Eye (tissue), 1 donor: Measurements from ENCODE around the gene CLIC3.

Experiments used
- DNase-seq: peaks from one replicate; pipeline ENCODE4 v3.0.0-alpha.2; 2015

Gene CLIC3

DNA sequence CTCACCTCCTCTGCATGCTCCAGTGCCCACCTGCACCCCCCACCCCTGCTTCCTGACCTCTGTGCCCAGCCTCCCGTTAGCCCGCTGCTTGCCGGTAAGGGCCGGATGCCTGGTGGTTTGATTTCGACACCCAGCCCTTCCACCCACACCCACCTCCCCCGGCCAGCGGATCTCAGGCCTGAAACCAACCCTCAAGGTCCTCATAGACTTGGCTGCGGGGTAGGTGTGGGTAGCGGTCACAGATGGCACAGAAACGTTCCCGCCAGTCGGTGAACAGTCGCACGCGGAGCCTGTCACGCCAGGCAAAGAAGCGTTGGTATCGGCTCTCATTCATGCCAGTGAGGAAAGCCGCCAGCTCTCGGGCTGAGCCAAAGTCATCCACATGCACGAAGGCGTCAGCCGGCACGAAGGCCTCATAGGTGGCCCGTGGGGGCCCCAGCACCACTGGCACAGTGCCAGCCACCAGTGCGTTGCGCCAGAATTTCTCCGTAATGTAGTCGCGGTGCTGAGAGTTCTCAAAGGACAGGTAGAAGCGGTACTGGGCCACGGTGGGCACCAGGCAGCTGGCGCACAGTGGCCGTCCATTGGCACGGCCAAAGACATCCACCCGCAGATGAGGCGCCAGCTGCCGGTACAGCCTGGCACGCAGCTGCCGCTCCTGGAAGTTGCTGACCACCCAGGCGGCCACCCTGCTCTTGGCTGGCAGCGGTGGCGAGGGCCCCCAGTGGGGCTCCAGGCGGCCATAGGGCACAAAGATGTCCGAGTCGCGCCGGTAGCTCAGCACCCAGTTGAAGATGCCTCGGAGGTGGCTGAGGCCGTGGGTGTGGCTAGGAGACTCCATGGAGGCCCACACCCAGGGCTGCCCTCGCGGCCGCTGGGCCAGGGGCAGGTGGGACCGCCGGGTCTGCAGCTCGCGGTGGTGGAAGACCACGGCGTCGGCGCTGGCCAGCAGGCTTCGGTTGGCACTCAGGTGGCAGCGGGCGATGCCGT lies 34.5 kb upstream of the CLIC3 start:
- no peak for DNase-seq

DNA sequence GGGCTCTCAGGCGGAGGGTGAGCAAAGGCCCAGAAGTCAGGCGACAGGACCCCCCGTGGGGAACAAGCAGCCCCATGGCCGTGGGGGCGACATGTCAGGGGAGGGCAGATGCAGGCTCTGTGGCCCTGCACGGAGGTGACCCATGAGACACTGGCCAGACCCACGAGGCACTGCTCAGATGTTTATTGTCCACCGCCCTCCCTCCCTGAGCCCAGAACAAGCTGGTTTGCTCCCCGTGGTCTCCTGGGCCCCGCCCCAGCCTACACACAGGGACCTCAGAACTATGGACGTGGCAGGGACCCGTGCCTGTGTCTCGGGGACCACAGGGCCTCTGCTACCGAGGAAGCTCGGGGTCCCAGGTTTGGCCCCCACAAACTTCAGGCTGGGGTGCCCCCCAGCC lies 33.6 kb upstream of the CLIC3 start:
- DNase-seq = no peak

DNA sequence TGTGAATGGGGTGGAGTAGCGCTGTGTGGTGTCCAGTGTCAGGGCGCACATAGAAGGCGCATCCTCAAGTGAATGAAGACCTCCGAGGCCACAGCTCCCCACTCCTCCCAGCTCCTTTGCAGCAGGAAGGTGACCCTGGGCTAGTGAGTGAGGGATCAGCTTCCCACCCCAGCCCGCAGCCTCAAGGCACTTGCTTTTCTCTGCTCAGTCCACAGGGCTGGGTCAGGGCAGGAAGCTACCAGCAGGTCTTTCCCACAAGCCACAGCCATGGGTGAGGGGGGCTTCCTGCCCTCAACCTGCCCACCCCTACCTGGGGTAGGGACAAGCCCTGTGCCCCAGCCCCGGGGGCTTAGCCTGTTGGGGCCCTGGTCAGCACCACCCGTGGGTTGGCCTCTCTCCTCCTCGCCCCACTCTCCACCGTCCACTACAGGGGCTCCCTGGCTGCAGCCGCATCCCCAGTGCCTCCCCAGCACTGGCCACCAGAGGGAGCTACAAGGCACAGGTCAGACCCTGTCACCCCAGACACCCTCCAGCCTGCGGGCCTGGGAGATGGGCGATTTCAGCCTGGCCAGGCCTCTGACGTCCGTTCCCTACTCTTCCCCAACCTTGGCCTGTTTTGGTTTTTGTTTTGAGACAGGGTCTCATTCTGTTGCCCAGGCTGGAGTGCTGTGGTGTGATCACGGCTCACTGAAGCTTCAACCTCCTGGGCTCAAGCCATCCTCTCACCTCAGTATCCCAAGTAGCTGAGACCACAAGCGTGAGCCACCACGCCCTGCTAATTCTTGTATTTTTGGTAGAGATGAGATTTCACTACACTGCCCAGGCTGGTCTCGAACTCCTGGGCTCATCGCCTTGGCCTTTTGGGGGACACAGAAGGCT lies 32.9 kb upstream of the CLIC3 start:
- DNase-seq = peak; percentile 87

DNA sequence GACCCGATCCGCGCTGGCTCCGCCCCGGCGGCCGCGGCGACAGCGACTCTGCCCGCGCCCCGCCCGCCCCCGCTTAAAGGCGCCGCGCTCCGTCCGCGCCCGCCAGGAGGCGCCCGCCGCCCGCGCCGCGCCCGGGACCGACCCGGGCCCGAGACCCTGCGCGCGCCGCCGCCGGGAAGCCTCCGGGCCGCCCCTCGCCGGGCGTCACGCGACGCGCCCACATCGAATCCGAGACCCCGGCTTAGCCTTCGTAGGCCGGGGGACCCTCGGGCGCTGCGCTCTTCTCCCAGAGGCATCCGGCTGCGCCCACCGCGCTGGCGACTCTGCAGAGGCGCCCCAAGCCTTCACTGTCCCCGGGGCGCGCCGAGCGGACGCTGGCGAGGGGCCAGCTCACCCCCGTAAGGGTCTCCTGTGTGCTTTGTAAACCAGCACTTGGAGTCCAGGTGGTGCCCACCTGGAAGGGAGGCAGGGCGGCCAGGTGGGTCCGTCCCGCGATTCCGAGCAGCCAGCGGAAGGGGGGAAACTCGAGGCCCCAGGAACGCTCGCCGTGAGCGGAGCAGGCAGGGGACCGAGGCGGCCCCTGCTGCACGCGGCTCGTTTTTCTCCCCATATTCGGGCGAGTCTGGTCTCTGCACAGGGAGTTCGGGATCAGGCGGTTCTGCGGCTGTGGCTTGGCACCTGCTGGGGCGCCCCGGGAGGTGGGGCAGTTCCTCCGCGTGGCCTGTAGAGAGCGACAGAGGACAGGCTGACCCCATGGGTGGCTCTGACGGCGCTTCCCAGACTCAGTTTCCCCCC lies 32.1 kb upstream of the CLIC3 start:
- DNase-seq = peak; percentile 82

DNA sequence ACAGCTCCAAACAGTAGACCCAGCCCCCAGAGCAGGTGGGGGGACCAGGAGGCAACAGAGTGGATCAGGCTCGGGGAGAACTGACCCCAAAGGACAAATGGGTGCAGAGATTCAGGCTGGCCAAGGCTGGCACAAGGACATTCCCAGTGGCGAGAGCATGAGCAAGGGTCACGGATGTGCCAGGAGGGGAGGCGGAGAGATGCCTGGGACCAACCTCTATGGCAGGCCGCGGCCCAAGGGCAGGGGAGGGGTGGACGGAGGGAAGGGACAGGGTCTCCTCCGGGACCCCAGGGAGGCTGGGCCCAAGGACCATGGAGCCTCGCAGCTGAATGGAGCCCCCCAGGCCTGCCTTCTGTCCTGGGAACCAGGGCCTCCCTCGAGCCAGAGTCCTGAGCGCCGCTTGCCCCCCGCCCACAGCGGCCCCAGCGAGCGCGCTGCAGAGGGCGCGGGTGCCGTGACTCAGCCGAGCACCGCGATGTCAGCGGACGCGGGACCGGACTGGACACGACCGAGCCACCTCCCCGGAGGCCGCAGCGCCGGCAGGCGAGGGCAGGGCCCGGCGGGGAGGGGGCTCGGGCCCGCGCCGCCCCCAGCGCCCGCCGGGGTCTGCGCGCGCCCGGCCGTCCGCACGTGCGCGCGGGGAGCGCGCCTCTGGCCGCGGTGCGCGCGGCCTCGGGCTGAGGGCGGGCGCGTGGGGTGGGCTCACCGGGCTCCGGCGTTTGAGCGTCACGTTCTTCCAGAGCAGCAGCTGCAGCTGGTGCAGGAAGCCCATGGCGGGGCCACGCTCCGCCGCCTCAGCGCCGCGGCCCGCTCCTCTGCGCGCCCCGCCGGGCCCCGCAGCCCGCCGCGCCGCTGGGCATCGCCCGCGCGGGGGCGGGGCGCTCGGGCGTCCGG lies 31.2 kb upstream of the CLIC3 start, which contains the start of gene ABCA2:
ABCA2 (minus strand) TSS at position 869 of the 894 bp plus-strand sequence; CDS start at position 772, 97 bp downstream.
- DNase-seq = peak; percentile 52

DNA sequence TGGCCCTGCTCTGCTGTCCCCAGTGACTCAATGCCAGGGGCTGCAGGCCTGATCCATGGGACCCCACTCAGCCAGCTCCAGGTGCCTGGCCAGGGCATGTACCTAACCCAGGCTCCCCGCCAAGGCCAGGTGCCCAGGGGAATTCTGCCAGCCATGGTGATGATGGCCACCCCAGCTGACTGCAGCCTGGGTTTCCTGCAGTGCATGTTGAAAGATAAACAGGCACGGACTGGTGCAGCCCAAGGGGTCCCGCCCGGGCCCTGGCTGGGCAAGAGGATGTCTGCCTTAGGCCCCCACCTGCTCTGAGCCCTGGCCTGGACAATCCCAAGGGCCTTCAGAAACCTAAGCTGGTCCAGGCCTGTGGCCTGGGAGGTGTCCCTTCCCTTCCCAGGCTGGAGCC lies 30.5 kb upstream of the CLIC3 start:
- no peak for DNase-seq

DNA sequence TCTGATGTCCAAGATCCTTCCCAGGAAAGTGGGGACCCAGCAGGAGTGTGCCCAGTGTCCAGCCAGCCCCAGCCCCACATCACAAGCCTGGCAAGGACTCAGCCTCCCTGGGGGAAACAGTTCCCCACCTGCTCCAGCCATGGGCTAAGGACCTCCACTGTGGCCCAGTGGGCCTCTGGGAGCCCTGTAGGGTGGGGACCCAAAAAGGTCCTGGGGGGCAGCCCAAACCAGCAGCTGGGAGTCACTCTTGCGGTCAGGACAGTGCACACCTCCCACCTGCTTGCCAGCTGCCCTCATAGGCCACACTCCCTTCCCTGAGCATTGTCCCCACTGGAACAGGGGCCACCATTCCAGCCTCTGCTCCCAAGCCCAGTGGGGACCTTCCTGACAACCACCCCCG lies 30.0 kb upstream of the CLIC3 start:
- DNase-seq = no peak

DNA sequence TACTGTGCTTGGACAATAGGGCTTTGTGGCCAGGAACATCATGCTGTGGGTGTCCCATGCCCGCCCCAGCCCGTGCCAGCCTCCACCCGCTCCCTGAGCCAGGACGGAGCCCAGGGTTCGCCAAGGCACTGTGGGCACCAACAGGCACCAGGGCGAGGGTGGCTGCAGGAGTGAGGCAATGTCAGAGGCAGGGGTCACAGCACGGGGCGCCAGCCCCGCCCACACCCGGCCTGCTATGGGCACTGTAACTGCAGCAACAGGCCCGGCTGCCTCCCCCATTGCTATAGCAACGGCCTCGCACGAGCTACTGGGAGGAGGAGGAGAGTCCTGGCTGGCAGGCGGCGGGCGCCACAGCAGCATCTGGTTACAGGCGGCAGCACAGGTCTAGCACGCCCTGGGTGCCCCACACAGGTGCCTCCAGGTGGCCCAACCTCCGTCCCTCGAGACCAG lies 29.2 kb upstream of the CLIC3 start:
- peak; percentile 80 for DNase-seq

DNA sequence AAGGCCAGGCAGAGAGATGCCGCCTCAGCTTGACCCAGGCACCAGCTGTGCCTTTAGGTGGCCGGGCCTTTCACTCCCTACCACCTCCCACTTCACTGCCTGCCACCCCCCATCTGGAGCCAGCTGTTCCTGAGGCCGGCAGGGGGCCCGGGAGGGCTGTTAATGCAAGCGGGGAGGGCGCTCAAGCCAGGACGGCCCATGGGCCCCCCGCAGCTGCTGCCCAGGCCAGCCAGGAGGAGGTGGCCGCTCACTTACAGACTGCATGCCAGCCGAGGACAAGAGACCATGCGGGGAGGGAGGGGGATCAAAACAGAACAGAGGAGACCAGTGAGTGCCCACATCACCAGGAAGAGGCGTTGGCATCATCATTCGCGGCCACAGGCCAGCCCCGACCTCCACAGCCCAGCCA lies 27.2 kb upstream of the CLIC3 start:
- no peak for DNase-seq

DNA sequence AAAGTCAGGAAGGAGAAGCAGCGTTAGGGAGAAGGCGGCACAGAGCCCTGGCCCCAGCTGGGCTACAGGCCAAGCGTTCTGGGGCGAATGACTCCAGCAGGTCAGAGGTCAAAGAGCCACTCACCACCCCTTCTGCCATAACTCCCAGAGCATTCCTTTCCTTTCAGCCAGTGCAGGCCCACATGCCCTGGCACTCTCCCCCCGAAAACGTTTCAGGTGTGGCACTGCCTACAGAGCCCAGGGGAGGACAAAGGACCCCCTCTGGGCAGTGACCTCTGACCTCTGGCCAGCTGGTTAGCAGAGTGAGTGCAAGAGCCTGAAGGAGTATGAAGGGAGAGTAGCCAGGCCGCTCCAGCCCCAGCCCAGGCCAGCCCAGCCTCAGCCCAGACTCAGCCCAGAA lies 26.8 kb upstream of the CLIC3 start:
- DNase-seq = no peak

DNA sequence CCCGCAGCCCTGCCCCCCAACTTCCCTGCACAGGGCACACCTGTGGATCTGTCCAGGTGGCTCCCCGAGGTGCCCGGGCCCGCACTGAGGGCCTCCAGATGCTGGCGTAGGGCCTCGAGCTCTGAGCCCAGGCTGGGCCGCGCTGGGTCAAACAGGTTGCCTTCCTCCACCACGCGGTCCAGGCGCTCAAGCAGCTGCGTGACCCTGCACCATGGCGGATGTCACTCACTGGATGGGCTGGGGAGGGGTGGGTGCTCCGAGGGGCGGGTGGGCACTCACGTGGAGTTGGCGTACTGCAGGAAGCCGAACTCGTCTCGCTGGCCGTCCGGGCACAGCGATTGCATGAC lies 26.3 kb upstream of the CLIC3 start:
- no peak for DNase-seq

DNA sequence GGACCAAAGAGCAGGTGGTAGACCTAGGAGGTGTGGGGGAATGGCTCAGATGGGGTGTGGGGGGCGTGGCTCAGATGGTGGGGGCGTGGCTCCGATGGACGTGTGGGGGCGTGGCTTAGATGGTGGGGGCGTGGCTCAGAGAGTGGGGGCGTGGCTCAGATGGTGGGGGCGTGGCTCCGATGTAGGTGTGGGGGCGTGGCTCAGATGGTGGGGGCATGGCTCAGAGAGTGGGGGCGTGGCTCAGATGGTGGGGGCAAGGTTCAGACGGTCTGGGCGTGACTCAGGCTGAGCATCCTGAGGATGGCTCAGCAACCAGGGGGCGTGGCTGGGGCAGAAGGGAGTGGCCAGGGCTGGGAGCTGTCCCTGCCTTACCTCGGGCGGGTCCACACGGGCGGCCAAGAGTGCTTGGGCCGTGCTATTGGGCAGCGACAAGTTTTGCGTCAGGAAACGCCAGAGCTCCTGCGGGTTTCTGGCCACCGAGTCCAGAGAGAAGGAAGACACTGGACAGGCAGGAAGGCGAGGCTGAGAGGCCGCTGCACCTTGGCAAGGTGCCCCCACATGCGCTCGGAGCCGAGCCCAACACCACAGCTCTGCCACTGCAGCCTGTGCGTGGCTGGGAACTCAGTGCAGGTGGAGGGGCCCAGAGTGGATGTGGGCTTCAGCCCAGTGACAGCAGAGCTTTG lies 25.8 kb upstream of the CLIC3 start:
- no peak for DNase-seq

DNA sequence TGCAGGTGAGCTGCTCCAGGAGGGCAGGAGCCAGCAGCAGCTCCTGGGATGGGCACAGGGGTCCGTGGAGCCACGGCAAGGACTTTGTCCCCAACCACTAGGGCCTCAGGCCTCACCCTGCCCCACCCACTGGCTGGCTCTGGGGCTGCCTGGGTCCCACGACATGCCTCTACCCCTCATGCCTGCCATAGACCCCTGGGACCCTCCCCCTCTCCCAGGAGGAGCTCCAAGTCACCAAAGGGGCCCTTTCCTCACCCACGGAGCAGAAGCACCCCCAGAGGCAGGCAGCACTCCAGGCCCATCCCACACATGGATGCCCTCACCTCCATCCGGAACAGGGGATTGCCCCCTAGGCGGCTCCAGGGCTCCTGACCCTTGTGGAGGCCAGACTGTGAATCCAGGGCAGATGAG lies 25.2 kb upstream of the CLIC3 start:
- DNase-seq = no peak

DNA sequence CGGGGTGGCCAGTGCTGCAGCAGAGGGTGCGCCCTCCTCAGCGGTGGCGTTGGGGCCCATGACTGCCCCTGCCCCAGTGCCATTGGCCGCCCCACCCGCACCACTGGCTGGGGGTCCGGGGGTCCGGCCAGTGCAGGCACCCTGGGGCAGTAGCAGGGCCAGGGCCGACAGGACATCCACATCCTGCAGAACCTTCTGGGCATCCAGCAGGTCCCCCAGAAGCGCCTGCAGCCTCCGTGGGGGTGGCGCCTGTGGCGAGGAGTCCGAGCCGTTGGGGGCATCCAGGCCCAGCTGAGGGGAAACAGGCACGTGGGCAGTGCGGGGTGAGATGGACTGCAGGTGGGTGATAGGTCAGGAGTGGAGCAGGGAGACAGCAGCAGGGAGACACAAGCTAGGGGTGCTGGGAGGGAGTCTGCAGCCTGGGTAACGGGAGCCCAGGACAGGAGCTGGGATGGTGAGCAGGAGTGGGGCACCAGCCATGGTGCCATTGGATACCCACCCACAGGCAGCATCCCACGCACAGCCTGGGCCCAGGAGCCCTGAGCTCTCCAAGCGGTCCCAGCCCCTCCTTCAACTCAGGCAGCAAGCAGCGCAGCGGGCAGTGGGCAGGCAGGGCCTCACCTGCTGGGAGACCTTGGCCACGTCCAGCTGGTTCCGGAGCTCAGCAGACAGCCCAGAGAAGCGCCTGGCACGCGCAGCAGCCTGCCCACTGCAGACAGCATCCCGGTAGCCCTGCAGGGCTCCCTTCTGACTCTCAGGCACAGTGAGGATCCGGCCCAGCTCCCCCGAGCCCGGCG lies 24.6 kb upstream of the CLIC3 start:
- no peak for DNase-seq

DNA sequence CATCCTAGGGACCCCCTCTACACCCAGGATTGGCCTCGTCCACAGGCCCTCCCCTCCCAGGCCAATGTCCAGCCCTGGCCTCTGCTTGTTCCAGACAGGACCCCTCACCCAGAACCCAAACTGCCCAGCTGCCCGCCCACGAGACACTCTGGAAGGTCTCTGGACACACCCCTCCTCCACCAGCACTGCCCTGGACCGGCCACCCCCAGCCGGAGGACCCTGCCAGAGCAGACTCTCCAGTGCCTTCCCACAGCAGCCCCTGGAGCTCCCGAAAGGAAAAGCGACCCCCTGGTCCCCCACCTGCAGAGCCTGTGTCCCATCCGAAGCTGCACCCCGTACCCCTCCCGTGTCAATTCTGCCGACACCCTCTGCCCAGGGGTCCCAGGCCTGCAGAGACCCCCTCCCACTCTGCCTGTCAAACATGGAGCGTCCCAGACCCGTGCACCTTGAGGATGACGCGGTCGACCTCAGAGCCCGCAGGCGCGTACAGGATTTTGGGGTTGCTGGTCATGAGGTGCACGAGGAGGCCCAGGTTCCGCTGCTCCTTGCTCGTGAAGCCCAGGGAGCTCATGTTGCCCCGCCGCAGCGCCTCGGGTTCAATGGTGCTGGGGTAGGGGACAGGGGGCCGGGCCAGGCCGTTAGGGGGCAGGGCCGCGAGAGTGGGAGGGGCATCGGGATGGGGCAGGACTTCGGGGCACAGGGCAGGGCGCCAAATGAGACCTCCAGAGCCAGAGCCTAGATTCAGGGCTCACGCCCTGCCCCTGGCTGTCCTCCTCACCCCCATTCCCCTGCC lies 23.7 kb upstream of the CLIC3 start:
- no peak for DNase-seq

DNA sequence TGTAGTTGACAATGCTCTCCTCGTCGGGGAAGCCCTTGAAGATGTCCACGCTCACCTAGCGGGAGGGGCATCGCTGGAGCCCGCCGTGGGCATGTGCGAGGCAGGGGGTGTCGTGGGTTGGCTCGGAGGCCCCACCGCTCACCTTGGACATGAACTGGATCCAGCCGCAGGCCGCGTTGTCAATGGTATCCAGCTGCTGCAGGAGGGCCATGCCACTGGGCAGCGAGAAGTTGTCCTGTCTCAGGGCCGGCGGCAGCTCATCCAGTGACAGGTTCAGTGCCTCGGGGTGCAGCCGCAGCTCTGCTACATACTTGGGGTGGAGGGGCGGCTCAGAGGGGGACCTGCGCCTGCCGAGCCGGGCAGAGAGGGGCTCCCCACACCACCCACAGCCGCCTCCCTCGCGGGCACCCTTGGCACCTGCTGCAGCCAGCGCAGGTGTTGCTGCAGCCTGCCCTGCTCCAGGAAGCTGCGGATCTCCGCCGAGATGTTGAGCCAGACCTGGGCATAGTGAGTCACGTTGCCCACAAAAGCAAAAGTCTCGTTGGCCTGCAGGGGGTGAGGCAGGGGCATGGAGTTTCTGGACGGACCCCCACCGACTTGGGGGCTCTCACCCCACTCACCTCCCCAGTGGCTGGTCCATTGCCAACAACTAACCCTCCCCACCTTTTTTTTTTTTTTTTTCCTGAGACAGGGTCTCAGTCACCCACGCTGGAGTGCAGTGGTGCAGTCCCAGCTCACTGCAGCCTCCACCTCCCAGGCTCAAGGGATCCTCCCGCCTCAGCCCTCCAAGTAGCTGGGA lies 22.6 kb upstream of the CLIC3 start:
- no peak for DNase-seq

DNA sequence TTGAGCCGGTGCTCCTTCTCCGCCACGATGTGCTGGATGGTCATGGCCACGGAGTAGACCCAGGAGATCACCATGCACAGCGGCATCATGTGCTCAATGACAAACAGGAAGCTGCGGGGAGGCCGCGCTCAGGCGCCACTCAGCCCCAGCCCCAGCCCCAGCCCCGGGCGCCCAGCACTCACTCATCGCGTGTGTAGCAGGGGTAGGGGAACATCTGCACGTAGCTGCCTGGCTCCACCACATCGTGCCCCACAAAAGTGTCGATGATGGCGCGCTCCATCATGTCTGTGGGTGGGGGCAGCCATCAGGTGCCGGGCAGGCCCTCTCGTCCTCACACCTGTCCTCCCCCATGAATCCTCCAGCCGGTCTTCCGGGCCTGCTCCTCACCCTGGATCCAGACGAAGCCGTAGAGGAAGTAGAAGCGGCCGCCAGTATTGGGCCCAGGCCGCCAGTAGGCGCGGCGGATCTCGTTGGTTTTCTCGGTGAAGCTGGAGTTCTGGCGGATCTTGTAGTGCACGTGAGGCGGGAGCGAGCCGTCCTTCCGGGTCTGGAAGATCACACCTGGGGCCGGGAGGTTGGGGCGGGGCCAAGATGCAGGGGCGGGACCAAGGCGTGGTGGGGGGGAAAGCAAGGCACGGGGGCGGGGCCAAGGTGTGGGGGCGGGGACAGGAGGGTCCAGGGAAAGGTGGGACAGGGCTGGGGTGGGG lies 21.6 kb upstream of the CLIC3 start:
- no peak for DNase-seq

DNA sequence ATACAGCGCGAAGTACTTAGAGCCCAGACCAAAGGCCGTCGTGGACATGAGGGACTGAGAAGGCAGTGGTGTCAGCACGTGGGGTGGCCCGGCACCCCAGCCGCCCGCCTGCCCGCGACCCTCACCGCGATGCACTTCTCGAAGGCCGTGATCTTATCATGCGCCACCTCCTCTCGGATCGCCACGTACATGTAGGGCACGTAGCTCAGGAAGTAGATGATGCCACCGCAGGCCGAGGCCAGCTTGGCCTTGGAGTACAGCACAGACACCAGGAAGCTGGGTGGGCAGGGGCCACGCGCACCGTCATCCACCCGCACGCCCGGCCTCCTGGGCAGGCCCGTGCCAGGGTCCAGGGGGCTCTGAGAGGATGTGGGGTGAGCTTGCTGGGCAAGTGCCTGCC lies 20.7 kb upstream of the CLIC3 start:
- DNase-seq = no peak
